SHP77 treated with DMSO at 0.1 percent for 48 hours (cell line): ENCODE data around the gene RCC2.

Experiments
- DNase-seq: peaks from one replicate; lab custom pipeline; 2025; lab: John Stamatoyannopoulos, UW

The RCC2 gene

GRCh38 chr1:17372955-17373354 lies 66.5 kb downstream of the RCC2 start:
- DNase-seq: no peak

- DNase-seq: no peak
These were observed 67.6 kb downstream of the RCC2 start, which contains the start of gene PADI6 for GRCh38 chr1:17371896-17372295. Gene PADI6, plus strand, starts transcription at chr1:17372196. Its CDS starts 50 bp downstream, at chr1:17372246.

- DNase-seq: no peak
These were observed 68.9 kb downstream of the RCC2 start for GRCh38 chr1:17370618-17371017.

GRCh38 chr1:17369466-17369865 lies 70.0 kb downstream of the RCC2 start:
- no peak for DNase-seq

- DNase-seq: no peak
These were observed 74.2 kb downstream of the RCC2 start for GRCh38 chr1:17365293-17365692.

- no peak for DNase-seq
These were observed 75.7 kb downstream of the RCC2 start for GRCh38 chr1:17363771-17364170.

- no peak for DNase-seq
These were observed 76.1 kb downstream of the RCC2 start for GRCh38 chr1:17363351-17363750.

GRCh38 chr1:17361687-17362086 lies 77.8 kb downstream of the RCC2 start:
- DNase-seq: no peak

- no peak for DNase-seq
These were observed 79.1 kb downstream of the RCC2 start for GRCh38 chr1:17360272-17360956.

- no peak for DNase-seq
These were observed 79.7 kb downstream of the RCC2 start for GRCh38 chr1:17359808-17360207.

- DNase-seq: no peak
These were observed 80.4 kb downstream of the RCC2 start for GRCh38 chr1:17359031-17359430.

- DNase-seq: no peak
These were observed 80.9 kb downstream of the RCC2 start for GRCh38 chr1:17358557-17358956.
